ENCODE results near the gene NGEF. TPM values are rescaled to one million over a fixed set of nuclear protein-coding genes. Genes with fewer than 3 reads are reported as not detected.
A peak's percentile ranks its signal among the peaks of the same experiment; 100 is the strongest.

The NGEF gene
- total RNA-seq, 2 experiments from 2014 or later: not detected

DNA sequence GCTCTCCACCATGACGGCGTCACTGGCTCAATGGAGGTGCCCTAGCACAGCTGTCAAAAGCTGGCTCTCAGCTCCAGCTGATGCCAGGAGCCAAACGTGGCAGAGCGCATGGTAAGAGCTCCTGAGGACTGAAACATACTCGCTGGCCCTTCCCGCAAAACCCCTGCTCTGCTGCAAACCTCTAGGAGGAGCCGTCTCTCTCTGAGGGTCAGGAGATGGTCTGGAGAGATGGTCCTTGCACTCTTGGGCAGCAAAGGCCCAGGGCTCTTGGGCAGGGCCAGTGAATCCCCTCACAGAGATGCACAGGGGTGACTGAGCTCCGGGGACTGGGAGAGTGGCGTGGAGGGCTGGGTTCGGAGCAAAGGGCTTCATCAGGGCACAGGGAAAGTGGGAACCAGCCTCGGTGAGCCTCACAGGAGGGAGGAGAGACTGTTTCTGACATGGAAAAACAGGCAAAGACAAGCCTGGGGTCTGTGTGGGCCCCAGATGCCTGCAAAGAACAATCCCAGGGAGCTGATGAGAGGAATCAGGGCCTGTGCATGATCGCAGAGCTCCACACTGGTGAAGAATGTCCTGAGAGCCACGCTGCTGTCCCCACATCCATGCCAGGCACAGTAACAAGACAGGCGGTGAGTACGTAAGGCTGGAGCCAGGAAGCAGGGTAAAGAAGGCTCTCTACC is 125.7 kb downstream of the NGEF start:
- no peak overlapping the region for H3K4me3 Mint-ChIP-seq
- H3K4me1 ChIP-seq (ENCODE audit: insufficient read depth, low read length): no peaks in the 10 kb centered on the region
- TF ChIP-seq, protein P1, sequence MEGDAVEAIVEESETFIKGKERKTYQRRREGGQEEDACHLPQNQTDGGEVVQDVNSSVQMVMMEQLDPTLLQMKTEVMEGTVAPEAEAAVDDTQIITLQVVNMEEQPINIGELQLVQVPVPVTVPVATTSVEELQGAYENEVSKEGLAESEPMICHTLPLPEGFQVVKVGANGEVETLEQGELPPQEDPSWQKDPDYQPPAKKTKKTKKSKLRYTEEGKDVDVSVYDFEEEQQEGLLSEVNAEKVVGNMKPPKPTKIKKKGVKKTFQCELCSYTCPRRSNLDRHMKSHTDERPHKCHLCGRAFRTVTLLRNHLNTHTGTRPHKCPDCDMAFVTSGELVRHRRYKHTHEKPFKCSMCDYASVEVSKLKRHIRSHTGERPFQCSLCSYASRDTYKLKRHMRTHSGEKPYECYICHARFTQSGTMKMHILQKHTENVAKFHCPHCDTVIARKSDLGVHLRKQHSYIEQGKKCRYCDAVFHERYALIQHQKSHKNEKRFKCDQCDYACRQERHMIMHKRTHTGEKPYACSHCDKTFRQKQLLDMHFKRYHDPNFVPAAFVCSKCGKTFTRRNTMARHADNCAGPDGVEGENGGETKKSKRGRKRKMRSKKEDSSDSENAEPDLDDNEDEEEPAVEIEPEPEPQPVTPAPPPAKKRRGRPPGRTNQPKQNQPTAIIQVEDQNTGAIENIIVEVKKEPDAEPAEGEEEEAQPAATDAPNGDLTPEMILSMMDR (IDR thresholded peaks at IDR 0.05): no peak
- peaks cover 3 to 12% of the 10 kb centered on the region in 2 experiments for H3K27me3 ChIP-seq (ENCODE audit: control insufficient read depth in 1 of 2, insufficient read depth in 2 of 2, low read length in 2 of 2)
- intact Hi-C loops (cut with DNase I, micrococcal nuclease): no loop called here
- ATAC-seq (ENCODE audit: poor library complexity) (no peak), DNase-seq (peak in 1 of 14 experiments; percentile 1)
- peaks cover 14% of the 10 kb centered on the region for H3K27me3 Mint-ChIP-seq
- no peaks in the 10 kb centered on the region for H3K36me3 Mint-ChIP-seq (ENCODE audit: low read depth)
- H3K4me1 Mint-ChIP-seq (ENCODE audit: low read depth): no peaks in the 10 kb centered on the region
- no peaks in the 10 kb centered on the region for H3K9me3 ChIP-seq (ENCODE audit: control insufficient read depth in 1 of 2, insufficient read depth in 1 of 2, low read length in 2 of 2)
- H3K36me3 ChIP-seq (ENCODE audit: insufficient read depth, low read length): no peaks in the 10 kb centered on the region
- POLR2A ChIA-PET: no interaction called here
- no peak overlapping the region for H3K27ac ChIP-seq (ENCODE audit: low read depth in 1 of 2, low read length in 2 of 2)
- no peaks in the 10 kb centered on the region for H3K9me3 Mint-ChIP-seq
- CTCF ChIA-PET: no interaction called here
- no peak overlapping the region for H3K27ac Mint-ChIP-seq
- H3K4me3 ChIP-seq (ENCODE audit: low read length): no peak overlapping the region

DNA sequence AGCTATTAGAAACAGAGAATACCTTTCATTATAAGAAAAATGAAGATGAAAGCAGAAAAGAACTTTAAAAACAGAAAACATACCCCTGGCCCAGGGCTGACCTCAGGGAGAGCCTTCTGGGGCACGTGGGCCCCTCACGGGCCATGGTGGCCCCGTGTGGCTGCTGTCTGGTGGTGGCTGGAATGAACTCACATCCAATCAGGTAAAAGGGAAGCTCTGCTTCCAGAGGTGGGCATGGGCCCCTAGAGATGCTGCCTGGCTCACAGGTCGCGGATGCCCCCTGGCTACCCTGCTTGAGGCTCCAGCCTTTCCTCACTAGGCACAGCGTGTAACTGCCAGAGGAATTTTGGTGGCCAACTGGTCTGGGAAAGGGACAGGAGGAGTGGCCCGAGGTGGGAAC is 126.4 kb downstream of the NGEF start:
- H3K4me3 ChIP-seq (ENCODE audit: low read length): no peak overlapping the region
- H3K4me1 ChIP-seq (ENCODE audit: insufficient read depth, low read length): no peaks in the 10 kb centered on the region
- H3K27ac ChIP-seq (ENCODE audit: low read depth in 1 of 2, low read length in 2 of 2): no peak overlapping the region
- H3K27me3 Mint-ChIP-seq: peaks cover 10% of the 10 kb centered on the region
- CTCF ChIA-PET: no interaction called here
- POLR2A ChIA-PET: no interaction called here
- H3K36me3 ChIP-seq (ENCODE audit: insufficient read depth, low read length): no peaks in the 10 kb centered on the region
- peaks cover 3 to 8% of the 10 kb centered on the region in 2 experiments for H3K27me3 ChIP-seq (ENCODE audit: control insufficient read depth in 1 of 2, insufficient read depth in 2 of 2, low read length in 2 of 2)
- H3K9me3 ChIP-seq (ENCODE audit: control insufficient read depth in 1 of 2, insufficient read depth in 1 of 2, low read length in 2 of 2): no peaks in the 10 kb centered on the region
- H3K4me3 Mint-ChIP-seq: no peak overlapping the region
- no peaks in the 10 kb centered on the region for H3K9me3 Mint-ChIP-seq
- no peak overlapping the region for H3K27ac Mint-ChIP-seq
- no peaks in the 10 kb centered on the region for H3K36me3 Mint-ChIP-seq (ENCODE audit: low read depth)
- intact Hi-C loops (cut with DNase I, micrococcal nuclease): no loop called here
- H3K4me1 Mint-ChIP-seq (ENCODE audit: low read depth): no peaks in the 10 kb centered on the region
- no peak for DNase-seq
- ATAC-seq (ENCODE audit: poor library complexity): no peak
- TF ChIP-seq, protein P1 (IDR thresholded peaks at IDR 0.05): no peak

DNA sequence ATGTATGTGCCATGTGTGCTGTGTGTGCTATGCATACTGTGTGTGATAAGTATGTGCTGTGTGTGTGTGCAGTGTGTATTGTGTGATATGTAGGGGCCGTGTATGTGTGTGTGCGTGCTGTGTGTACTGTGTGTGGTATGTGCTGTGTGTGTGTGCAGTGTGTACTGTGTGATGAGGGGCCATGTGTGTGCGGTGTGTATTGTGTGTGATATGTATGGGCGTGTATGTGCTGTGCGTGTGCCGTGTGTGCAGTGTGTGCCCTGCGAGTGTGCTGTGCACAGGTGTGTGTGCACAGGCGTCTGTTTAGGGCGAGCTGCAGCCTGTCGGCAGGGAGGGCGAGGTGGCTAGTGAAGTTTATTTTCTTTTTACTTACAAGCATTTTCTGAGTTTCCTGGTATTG is 126.9 kb downstream of the NGEF start:
- intact Hi-C loops (cut with DNase I, micrococcal nuclease): no loop called here
- Mint-ChIP-seq H3K36me3 (ENCODE audit: low read depth) (no peaks in the 10 kb centered on the region), H3K9me3 (no peaks in the 10 kb centered on the region), H3K27ac (no peak overlapping the region), H3K4me1 (ENCODE audit: low read depth) (no peaks in the 10 kb centered on the region), H3K27me3 (peaks cover 10% of the 10 kb centered on the region), H3K4me3 (no peak overlapping the region)
- ChIA-PET CTCF (no interaction called here), POLR2A (no interaction called here)
- Histone ChIP-seq H3K27me3 (ENCODE audit: control insufficient read depth in 1 of 2, insufficient read depth in 2 of 2, low read length in 2 of 2) (peaks cover 3 to 6% of the 10 kb centered on the region in 2 experiments), H3K9me3 (ENCODE audit: control insufficient read depth in 1 of 2, insufficient read depth in 1 of 2, low read length in 2 of 2) (no peaks in the 10 kb centered on the region), H3K4me1 (ENCODE audit: insufficient read depth, low read length) (no peaks in the 10 kb centered on the region), H3K27ac (ENCODE audit: low read depth in 1 of 2, low read length in 2 of 2) (no peak overlapping the region), H3K4me3 (ENCODE audit: low read length) (no peak overlapping the region), H3K36me3 (ENCODE audit: insufficient read depth, low read length) (no peaks in the 10 kb centered on the region)
- ATAC-seq (ENCODE audit: poor library complexity): no peak
- TF ChIP-seq, protein P1 (IDR thresholded peaks at IDR 0.05): no peak
- no peak for DNase-seq

Measured in CD4-positive, alpha-beta T cell (primary cell).